GM19099 (cell line): ENCODE results near the gene SSR1.

Experiments used
- POLR2A ChIP-seq: IDR thresholded peaks from 3 replicates; pipeline ENCODE4 v1.6.1; 2011; ENCODE audit warnings: low read depth; ENCODE audit not compliant: insufficient read length; ENCODE audit errors: extremely low read depth

SSR1 gene

DNA sequence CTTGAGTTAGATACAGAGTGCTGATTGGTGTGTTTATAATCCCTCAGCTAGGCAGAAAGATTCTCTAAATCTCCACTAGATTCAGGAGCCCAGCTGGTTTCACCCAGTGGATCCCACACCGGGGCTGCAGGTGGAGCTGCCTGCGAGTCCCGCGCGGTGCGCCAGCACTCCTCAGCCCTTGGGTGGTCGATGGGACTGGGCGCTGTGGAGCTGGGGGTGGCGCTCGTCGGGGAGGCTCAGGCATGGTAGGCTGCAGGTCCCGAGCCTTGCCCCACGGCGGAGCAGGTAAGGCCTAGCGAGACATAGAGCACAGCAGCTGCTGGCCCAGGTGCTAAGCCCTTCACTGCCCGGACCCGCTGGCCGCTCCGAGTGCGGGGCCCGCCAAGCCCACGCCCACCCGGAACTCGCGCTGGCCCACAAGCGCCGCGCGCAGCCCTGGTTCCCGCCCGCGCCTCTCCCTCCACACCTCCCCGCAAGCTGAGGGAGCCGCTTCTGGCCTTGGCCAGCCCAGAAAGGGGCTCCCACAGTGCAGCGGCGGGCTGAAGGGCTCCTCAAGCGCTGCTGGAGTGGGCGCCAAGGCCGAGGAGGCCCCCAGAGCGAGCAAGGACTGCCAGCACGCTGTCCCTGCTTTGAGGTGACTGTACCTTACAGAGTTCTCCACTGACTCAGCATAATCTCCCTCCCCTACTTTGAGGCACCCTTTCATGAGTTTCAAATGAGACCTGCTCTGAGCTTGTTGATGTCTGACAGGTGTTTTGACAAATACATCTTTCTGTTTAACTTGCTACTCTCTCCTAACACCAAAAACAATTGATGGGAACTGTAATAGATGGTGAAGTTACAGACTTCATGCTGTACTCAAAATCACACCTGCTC is 3.9 kb upstream of the SSR1 start:
- TF ChIP-seq POLR2A, result no peak

DNA sequence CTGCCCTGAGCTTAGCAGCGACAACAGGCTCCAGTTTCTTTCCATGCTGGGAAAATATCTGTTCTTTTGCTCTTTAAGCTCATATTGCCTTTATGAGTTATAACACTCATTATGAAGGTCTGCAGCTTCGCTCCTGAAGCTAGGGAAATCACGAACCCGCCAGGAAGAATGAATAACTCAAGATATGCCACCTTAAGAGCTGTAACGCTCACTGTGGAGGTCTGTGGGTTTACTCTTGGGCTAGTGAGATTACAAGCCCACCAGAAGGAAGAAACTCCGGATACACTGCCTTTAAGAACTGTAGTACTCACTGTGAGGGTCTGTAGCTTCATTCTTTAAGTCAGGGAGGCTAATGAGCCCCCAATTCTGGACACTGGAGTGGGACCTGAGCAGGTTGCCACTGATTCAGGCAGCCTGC is 3.0 kb upstream of the SSR1 start:
- TF ChIP-seq POLR2A, result no peak

DNA sequence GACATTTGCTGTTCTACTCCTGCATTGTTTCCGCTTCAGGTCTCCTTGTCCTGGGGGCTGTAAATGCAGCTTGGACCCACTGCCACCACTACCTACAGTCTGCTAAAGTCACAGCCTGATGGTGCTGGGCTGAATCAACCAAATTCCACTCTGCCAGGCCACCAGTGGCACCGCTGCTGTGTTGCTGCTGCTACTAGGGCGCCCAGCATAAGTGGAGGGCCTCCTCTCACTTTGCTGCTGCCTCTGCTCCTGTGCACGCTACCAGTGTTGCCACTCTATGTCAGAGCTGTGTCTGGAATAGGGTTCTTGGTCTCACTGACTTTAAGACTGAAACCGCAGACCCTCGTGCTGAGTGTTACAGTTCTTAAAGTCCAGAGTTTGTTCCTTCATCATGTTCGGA is 1.4 kb upstream of the SSR1 start:
- no peak for TF ChIP-seq POLR2A

DNA sequence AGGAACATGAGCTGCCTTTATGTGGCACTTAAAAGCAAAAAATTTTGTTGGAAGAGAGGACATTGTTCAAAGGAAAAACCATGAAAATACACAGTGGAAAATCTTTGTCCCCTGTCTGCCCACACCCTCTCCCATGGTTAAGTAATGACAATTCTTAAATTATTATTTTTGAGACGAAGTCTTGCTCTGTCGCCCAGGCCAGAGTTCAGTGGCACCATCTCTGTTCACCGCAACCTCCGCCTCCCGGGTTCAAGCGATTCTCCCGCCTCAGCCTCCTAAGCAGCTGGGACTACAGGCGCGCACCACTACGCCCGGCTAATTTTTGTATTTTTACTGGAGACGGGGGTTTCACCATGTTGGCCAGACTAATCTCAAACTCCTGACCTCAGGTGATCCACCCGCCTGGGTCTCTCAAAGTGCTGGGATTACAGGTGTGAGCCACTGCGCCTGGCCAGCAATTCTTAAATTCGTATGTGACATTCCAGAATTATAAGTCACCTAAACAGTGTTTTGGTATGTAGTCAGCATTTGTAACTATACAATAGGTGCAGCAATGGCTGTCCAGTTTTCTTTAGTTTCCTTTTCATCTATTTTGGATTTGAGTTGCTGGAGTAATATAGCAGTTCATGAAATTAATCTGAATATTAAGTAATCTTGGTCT is 636 bp upstream of the SSR1 start:
- TF ChIP-seq POLR2A, result no peak

DNA sequence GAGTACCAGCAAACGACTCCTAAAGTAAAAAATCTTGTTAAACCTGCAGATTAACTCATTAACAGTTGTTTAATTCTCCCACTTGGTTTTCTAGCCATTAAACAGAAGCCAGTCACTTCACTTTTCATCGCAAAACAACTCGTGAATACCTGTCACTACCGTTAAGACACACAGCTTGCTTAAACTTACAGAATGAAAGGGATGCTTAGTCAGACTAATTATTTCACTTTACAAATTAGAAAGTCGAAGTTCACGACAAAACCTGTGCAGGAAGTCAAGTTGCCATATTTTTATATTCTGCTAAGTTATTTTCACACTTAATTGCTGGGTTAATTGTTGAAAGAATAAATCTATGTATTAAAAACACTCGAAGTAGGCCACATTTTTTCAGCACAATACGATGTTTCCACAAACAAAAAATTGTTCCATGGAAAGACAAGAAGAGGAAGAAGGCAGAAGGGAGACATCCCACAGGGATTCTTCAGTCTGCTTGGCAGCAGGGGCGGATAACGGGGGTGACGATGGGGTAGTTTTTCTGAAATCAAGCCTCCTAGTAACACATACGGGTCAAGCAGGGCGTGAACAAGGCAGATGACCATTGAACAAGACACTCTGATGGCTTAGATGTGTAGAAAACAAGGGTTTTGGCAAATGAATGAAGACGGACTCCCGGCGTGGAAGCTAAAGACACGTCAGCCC is 933 bp downstream of the SSR1 start:
- no peak for TF ChIP-seq POLR2A

DNA sequence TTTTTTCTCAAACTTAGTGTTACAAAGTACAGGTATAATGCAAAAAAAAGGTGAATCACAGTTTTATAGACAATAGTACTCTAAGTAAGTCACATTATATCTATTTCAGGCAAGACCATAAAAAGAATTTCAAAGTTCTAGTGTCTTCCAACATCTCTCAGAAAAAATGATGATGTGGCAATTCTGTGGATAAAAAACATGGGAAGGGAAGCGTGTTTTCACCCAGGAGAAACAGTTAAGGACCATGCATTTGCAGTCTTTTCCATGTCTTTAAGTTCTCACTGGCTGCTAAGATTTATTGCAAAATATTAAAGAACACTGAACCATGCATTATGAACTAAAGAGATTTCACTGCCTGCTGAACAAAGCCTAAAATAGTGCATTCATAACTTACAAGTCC is 1.8 kb downstream of the SSR1 start:
- no peak for TF ChIP-seq POLR2A

DNA sequence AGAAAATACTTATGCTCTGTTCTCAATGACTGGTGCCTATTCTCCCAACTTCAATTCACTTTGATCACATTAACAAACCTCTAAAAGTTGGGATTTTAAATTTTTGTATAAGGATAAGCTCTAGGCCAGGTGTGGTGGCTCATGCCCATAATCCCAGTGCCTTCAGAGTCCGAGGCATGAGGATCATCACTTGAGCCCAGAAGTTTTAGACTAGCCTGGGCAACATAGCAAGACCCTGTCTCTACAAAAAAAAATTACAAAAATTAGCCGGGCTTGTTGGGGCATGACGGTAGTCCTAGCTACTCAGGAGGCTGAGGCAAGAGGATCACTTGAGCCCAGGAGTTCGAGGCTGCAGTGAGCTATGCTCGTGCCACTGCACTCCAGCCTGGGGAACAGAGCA is 3.9 kb downstream of the SSR1 start:
- no peak for TF ChIP-seq POLR2A

DNA sequence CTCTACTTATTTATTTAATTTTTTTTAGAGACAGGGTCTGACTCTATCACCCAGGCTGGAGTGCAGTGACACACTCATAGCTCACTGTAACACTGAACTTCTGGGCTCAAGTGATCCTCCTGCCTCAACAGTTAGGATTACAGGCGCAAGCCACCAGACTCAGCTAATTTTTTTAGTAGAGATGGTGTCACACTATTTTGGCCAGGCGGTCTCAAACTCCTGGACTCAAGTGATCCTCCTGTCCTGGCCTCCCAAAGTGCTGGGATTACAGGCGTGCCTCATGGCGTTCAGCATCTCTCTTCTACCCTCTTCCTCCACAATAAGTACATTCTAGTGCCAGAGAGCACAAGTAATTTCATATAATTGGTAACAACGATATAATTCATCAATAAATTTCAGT is 5.5 kb downstream of the SSR1 start:
- no peak for TF ChIP-seq POLR2A

DNA sequence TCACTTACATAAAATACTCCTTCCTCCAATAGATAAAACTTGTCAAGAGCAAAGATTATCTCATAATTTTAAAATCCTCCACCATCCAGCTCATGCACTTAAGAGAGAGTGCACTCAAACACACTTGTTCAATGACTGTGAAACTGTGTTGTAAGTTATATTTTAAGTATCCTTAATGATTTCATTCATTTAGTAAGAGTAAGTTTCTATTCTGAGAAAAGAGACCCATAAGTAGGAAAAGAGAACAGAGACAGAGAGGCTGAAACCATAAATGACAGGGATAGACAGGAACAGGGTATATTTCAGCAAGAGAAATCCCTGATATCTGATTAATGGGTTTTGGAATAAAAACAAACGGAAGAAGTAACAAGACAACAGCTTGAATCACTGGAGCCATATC is 8.2 kb downstream of the SSR1 start:
- TF ChIP-seq POLR2A, result no peak

DNA sequence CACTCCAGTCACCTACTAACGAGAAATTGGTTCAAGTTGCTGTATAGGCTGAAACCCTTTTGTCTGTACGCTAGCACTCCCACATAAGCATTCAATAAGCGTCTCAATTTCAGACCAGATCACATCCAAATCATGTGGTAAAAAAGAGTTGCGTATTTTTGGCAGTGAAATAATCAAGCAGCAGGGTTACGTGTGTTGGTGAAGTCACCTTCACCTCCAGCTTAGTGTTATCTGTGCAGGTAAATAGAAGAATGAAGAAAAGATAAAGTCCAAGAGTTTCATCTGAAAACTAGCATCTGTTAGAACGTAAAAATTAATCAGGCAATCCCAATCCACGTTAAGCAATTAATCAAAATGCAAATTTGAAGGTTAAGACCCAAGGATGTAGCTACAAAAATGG is 11.3 kb downstream of the SSR1 start:
- no peak for TF ChIP-seq POLR2A

DNA sequence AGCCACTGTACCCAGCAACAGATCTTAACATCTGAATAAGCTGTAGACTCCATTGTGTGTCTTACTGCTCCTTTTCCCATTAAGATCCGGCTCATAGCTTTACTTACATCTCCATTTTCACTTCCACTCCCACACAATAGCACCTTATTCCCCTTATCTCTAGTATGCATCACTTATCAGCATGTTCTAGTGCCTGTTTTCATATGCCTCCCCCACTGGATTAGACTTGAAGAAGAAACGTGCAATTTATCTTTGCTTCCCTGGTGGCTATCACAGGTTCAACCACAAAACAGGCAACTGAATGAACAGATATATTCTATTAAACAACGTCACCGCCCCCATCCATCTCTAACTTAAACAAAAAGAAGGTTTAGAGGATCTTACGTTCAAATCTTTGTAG is 12.1 kb downstream of the SSR1 start:
- TF ChIP-seq POLR2A, result no peak

DNA sequence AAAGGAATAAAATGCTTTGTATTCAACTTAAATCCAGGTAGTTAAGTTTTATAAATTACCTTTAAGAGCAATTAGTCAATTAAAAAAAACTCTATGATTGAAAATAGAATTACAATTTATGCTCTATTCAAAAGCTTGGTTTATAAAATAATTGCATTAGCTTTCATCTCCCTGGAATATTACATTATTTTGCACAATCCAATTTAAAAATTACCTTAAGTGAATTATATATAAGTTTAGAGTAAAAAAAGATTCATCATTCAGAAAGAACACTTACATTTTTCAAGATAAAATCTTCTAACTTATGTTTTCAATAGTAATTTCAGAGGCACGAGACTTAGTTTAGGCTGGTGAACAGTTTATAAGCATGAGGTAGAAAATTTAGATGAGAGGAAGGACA is 14.9 kb downstream of the SSR1 start:
- TF ChIP-seq POLR2A, result no peak

DNA sequence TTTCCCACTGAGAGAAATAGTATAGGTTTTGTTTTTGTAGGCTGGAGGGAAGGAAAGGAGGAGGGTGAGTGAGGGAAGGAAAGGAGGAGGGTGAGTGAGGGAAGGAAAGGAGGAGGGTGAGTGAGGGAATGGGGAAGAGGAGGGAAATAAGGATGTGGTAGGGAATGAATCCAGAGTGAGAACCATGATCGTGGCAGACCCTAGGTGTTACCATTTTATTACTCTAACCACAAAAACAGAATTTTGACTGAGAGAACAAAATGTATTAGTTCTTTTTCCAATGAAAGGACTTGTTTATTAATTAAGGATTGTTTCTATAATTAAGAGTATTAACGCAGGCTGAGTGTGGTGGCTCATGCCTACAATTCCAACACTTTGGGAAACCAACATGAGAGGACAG is 16.4 kb downstream of the SSR1 start:
- TF ChIP-seq POLR2A, result no peak

DNA sequence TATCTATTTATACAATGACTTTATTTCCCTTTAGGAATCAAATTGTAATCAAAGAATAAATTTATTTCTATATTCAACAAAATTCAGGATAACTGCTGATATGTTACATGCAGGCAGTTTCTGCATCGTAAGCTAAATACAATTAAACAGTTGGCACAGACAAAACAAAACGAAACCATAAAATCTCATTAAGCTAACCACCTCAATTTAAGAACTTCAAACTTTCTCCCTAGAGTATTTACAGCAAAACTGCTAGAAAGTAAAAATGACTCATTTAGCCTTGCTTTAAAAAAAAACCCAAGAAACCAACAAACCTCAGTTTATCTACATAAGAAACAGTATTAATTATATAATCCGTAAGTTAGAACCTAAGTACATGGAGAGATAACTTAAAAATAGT is 17.1 kb downstream of the SSR1 start:
- no peak for TF ChIP-seq POLR2A

DNA sequence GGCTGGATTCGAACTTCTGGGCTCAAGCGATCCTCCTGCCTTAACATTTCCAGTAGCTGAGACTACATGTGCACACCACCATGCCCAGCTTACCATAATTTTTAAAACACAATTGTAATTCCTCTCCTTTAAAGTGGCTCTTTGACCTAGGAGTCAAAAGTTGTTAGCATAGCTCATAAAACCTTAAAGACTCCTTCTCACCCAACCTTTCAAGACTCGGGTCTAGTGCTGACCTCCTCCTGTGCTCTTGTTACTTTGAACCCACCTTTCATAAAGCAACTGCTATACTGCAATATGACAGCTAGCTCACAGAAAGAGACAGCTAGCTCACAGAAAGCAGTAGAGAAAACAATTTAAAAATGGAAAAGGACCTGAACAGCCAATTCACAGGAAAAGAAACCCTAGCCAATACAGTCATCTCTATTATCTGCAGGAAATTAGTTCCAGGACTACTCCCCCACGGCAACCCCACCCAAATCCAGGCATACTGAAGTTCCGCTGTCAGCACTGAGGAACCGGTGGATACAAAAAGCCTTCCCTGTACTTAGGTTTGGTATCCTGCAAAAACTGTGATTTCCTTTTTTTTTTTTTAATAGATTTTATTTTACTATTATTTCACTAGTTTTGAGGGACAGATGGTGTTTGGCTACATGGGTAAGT is 20.3 kb downstream of the SSR1 start:
- no peak for TF ChIP-seq POLR2A

DNA sequence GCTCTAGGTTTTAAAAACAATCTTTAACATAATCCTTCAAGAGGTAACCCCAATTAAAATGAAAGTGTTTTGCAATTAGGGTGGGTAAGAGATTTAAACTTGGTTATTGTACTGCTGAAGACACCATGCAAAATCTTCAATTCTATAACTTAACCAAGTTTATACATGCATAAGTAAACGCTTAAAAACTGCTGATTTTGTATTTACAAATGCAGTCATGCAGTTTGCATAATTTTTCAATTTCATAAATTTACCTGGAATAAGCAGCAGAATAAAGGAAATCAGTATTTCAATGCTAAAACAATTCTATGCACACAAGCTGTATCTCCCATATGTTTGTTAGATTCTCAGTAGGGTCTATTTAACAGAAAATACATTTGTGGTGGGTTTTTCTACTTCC is 22.9 kb downstream of the SSR1 start:
- TF ChIP-seq POLR2A, result no peak

DNA sequence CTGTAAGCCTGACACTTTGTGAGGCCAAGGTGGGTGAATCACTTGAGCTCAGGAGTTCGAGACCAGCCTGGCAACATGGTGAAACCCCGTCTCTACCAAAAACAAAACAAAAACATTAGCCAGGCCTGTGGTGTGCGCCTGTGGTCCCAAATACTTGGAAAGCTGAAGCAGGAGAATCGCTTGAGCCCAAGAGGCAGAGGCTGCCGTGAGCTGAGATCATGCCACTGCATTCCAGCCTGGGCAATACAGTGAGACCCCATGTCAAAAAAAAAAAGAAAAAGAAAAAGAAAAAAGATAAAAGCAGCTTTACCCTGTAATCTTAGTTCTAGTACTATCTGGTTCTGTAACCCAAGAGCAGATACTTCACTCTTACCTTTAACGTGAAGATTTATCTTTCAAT is 27.6 kb downstream of the SSR1 start:
- TF ChIP-seq POLR2A, result no peak
